Duodenal mucosa (tissue), 2 donors: ENCODE results near the gene MOB3C.

ENCODE experiments used
- H3K27ac ChIP-seq: one replicate; pipeline ENCODE4 v1.7.0; 2013; ENCODE audit warnings: low read depth, low read length
- H3K27me3 ChIP-seq, 2 donors: one replicate each; pipeline ENCODE4 v1.7.0; 2013; ENCODE audit warnings: low read length in 2 of 2, control low read depth in 1 of 2; ENCODE audit not compliant: insufficient read depth in 2 of 2, control insufficient read depth in 1 of 2
- H3K36me3 ChIP-seq, 2 donors: one replicate each; pipeline ENCODE4 v1.7.0; 2013; ENCODE audit warnings: low read length in 2 of 2, control low read depth in 1 of 2; ENCODE audit not compliant: insufficient read depth in 2 of 2, control insufficient read depth in 1 of 2
- H3K4me1 ChIP-seq, 2 donors: one replicate each; pipeline ENCODE4 v1.7.0; 2013; ENCODE audit warnings: low read length in 2 of 2, control low read depth in 1 of 2; ENCODE audit not compliant: insufficient read depth in 2 of 2, control insufficient read depth in 1 of 2
- H3K4me3 ChIP-seq, 2 donors: one replicate each; pipeline ENCODE4 v1.7.0; 2013; ENCODE audit warnings: low read length in 2 of 2, low read depth in 1 of 2
- H3K9ac ChIP-seq, 2 donors: one replicate each; pipeline ENCODE4 v1.7.0; 2013; ENCODE audit warnings: low read length in 2 of 2, low read depth in 1 of 2
- H3K9me3 ChIP-seq, 2 donors: one replicate each; pipeline ENCODE4 v1.7.0; 2013; ENCODE audit warnings: low read length in 2 of 2, control low read depth in 1 of 2; ENCODE audit not compliant: control insufficient read depth in 1 of 2

Gene MOB3C

DNA sequence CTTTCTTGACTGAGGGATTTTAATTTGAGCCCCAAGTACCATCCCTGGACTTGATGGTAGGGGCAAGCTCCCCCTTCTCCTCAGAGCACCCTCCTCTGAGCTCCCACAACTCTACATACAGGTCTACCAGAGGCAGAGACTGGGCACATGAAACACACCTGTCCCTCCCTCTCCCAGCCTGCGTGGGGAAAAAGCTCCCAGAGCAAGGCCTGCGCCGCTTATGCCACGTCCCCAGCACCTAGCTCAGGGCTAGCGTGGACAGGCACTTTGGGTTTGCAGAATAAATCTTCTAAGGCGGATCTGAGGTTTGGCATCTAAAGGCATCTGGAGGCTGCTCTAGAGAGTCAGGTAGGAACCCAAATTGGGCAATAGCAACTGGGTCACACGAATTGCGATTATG is 57.6 kb downstream of the MOB3C start:
- H3K36me3 ChIP-seq: peaks cover 24 to 54% of the 10 kb centered on the region in 2 donors

DNA sequence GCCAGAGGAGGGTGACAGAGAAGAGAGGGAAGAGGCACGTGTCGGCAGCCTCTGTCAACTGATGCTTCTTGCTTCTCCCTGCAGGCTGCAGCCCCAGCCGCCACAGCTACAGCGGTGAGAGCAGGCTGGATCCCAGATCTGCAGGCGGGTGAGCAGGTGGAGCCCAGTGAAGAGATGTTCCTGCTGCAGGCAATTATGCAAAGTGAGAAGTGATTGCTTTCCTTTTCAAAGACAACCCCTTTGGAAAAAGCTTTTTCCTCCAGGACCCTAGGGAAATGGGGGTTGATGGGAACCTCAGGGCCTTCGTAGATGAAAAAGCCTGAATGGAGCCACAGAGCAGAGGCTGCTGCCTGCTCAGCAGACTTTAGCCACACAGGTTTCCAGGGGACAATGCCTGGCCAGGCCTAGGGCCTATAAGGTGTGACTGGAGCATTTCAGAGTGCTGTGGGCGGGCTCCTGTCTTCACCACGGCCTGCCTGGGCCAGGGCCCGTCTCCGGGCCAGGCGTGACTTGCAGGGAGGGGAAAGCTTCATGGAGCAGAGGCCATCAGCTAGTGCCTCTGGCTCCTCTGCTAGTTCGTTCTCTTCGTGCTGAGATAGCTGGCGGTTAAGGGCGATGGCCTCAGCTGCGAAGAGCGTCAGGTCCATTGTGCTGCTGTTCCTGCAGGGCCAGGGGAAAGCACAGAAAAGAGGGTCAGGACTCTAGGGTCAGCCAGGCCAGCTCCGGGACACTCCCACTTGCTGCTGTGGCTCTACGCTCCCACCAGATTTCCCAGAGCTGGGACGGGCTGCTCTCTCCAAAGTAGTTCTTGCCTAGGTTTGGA is 58.3 kb downstream of the MOB3C start:
- Histone ChIP-seq H3K27me3 (no peaks in the 10 kb centered on the region), H3K4me1 (peaks cover 0 to 4% of the 10 kb centered on the region in 2 donors), H3K9ac (no peak overlapping the region), H3K4me3 (no peak overlapping the region), H3K9me3 (no peaks in the 10 kb centered on the region), H3K27ac (no peak overlapping the region), H3K36me3 (peaks cover 24 to 52% of the 10 kb centered on the region in 2 donors)

More for the DNA sequence above, 57.6 kb downstream of the MOB3C start:
- Histone ChIP-seq H3K27me3 (no peaks in the 10 kb centered on the region), H3K4me1 (peaks cover 0 to 4% of the 10 kb centered on the region in 2 donors), H3K9me3 (no peaks in the 10 kb centered on the region), H3K9ac (no peak overlapping the region), H3K4me3 (no peak overlapping the region), H3K27ac (no peak overlapping the region)
